HCT116 (cell line): ENCODE results near the gene NUP43.

Experiments used
- POLR2A ChIP-seq: IDR thresholded peaks from 2 replicates; pipeline ENCODE4 v1.7.0; 2011; ENCODE audit warnings: borderline replicate concordance; ENCODE audit not compliant: insufficient read depth, insufficient read length; ENCODE audit errors: extremely low read depth
- TF ChIP-seq, protein P1 (sequence below): IDR thresholded peaks from 2 replicates; pipeline ENCODE4 v1.6.1; 2012

DNA sequence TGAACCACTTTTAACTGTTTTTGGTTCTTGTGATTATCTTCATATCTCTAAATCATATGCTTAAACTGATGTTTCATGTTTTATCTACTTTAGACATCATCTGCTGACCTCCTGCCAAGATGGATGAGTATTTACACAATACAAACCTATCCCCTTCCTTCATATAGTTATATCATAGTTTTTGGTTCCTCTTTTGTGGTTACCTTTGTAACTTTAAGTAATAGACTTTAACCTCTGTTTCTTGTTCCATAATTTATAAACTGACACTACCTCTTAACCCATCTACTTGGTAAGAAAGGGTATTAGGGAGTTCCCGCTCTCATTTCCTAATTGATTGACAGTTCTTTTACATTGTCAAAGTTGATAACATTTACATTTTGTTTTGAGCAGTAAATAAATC, 15.1 kb upstream of the NUP43 start:
- no peak for TF ChIP-seq POLR2A
- TF ChIP-seq, protein P1, sequence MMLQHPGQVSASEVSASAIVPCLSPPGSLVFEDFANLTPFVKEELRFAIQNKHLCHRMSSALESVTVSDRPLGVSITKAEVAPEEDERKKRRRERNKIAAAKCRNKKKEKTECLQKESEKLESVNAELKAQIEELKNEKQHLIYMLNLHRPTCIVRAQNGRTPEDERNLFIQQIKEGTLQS = no peak
